Body of pancreas (tissue), 4 donors: ENCODE results near the gene HEATR5B. TPM values are rescaled to one million over a fixed set of nuclear protein-coding genes. Genes with fewer than 3 reads are reported as not detected.

Source experiments
- ATAC-seq: fragments of 150-250 bp; one replicate; pipeline ENCODE4 v1.9.1; 2016
- DNase-seq, 4 donors: peaks; one replicate each; pipeline ENCODE4 v3.0.0-alpha.2; 2019
- H3K27ac ChIP-seq, 4 donors: fragments of 200-600 bp; sonication (generic); 1 replicate in 3 of 4; 2 replicates in 1 of 4; pipeline versions ENCODE4 v1.5.1 to v1.6.1; 2016 to 2019; ENCODE audit warnings: mild to moderate bottlenecking in 1 of 4, mixed read lengths in 1 of 4, moderate library complexity in 1 of 4
- H3K27me3 ChIP-seq, 2 donors: fragments of 200-600 bp; sonication (generic); one replicate each; pipeline ENCODE4 v1.6.0; 2016; ENCODE audit warnings: mild to moderate bottlenecking in 1 of 2
- H3K36me3 ChIP-seq, 2 donors: fragments of 200-600 bp; sonication (generic); replicated peaks in 1 of 2; 2 replicates each; pipeline ENCODE4 v1.5.1; 2016; ENCODE audit warnings: low read depth in 2 of 2; ENCODE audit not compliant: insufficient read depth in 1 of 2
- H3K4me1 ChIP-seq: fragments of 200-600 bp; sonication (generic); one replicate; pipeline ENCODE4 v1.6.0; 2016
- H3K4me3 ChIP-seq, 2 donors: fragments of 200-600 bp; sonication (generic); 1 replicate in 1 of 2; 2 replicates in 1 of 2; pipeline ENCODE4 v1.5.1; 2016 to 2019
- H3K9me3 ChIP-seq, 3 donors: fragments of 200-600 bp; sonication (generic); 1 replicate in 2 of 3; 2 replicates in 1 of 3; pipeline ENCODE4 v1.5.1; 2016
- POLR2A ChIP-seq, 3 donors: fragments of 450-650 bp; IDR thresholded peaks; one replicate each; pipeline ENCODE4 v1.6.1; 2016; ENCODE audit warnings: antibody characterized with exemption in 3 of 3, mild to moderate bottlenecking in 2 of 3
- whole genome bisulfite sequencing, 2 donors: methylation state at CpG; one replicate each; pipeline ENCODE4 v1.1.5; 2017; 5-methylcytosine and 5-hydroxymethylcytosine counted together
- intact Hi-C: fragments of 100-400 bp; cut with DNase I; formaldehyde crosslinking; loops from one replicate; pipeline ENCODE4 v1.15.1; 2023
- total RNA-seq, 2 donors: library from RNA; depleted of rRNA; stranded (reverse); fragments of >200 nt; gene quantifications; one replicate each; pipeline ENCODE4 v1.1.0, GENCODE V29; 2016
- TF ChIP-seq, protein P1 (sequence below), 7 experiments: fragments of 450-650 bp in 4 of 7; fragments of 200-600 bp in 3 of 7; sonication (generic) in 3 of 7; IDR thresholded peaks; one replicate each; pipeline ENCODE4 v1.5.1; 2016 to 2019; ENCODE audit warnings: antibody characterized with exemption in 7 of 7

The HEATR5B gene
- total RNA-seq, 2 donors from 2014 or later, result 44.8 to 51.9 TPM

DNA sequence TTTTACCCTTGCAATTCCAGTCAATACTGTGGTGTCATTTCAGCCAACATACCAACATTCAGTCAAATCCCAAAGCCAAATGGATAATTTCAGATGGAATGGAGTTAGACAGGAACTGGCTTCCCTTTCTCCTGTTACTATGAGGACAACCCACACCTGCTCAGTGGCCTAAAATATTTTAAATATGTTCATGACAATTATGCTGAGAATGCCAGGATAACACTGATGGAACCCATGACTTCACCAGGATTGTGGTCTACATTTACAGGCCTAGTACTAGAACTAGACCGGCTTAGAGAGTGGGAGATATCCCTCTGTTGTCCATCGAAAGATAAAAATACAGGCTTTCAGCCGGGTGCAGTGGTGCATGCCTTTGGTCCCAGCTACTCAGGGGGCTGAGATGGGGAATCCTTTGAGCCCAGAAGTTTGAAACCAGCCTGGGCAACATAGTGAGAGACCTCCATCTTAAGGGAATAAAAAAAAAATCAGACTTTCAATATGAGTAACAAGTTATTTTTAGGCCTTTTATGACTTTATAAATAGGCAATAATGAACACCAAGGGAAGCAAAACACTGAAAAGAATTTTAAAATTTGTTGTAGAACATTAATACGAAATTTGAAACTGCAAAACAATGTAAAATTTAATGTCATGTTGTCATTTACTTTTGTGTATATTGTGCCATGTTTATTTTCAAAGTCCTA is 14.4 kb upstream of the HEATR5B start:
- peaks cover 3 to 4% of the 10 kb centered on the region in 2 donors for H3K36me3 ChIP-seq
- TF ChIP-seq, protein P1, sequence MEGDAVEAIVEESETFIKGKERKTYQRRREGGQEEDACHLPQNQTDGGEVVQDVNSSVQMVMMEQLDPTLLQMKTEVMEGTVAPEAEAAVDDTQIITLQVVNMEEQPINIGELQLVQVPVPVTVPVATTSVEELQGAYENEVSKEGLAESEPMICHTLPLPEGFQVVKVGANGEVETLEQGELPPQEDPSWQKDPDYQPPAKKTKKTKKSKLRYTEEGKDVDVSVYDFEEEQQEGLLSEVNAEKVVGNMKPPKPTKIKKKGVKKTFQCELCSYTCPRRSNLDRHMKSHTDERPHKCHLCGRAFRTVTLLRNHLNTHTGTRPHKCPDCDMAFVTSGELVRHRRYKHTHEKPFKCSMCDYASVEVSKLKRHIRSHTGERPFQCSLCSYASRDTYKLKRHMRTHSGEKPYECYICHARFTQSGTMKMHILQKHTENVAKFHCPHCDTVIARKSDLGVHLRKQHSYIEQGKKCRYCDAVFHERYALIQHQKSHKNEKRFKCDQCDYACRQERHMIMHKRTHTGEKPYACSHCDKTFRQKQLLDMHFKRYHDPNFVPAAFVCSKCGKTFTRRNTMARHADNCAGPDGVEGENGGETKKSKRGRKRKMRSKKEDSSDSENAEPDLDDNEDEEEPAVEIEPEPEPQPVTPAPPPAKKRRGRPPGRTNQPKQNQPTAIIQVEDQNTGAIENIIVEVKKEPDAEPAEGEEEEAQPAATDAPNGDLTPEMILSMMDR (IDR thresholded peaks at IDR 0.05), result no peak
- TF ChIP-seq POLR2A (IDR thresholded peaks at IDR 0.05), result no peak

DNA sequence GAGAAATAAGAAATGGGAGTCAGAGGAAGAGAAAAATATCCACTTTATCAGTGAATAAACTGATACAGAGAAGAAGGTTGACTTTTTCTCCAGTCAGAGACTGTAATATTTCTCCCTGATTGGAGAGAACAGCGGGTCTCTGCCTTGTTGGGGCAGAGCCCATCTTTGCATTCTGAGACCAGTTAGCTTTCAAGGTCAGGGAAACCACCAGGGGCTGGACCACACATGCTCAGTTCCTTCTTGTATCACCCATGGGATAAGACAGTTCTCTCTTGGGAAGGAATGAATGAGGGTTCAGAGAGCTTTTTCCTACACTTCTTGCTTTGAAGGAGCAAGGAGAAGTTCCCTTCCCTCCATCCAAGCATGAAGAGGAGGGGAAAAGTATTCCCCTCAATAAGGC is 12.4 kb upstream of the HEATR5B start:
- intact Hi-C loops, result no loop called here
- DNase-seq (no peak), ATAC-seq (no peak)
- TF ChIP-seq, protein P1 (IDR thresholded peaks at IDR 0.05), result no peak
- TF ChIP-seq POLR2A (IDR thresholded peaks at IDR 0.05), result no peak
- 86 to 87% methylated on average over 1 of the region's 1 CpG for WGBS, 2 donors
- Histone ChIP-seq H3K4me3 (no peak overlapping the region), H3K4me1 (no peaks in the 10 kb centered on the region), H3K27ac (no peak overlapping the region), H3K27me3 (no peaks in the 10 kb centered on the region), H3K9me3 (no peaks in the 10 kb centered on the region), H3K36me3 (peaks cover 3 to 6% of the 10 kb centered on the region in 2 donors)

More for the DNA sequence above, 14.4 kb upstream of the HEATR5B start:
- Histone ChIP-seq H3K9me3 (no peaks in the 10 kb centered on the region), H3K4me3 (no peak overlapping the region), H3K4me1 (no peaks in the 10 kb centered on the region), H3K27ac (no peak overlapping the region), H3K27me3 (no peaks in the 10 kb centered on the region)
- 86 to 97% methylated on average over 4 of the region's 4 CpGs for WGBS, 2 donors
- DNase-seq (no peak), ATAC-seq (no peak)
- intact Hi-C loops, result no loop called here

DNA sequence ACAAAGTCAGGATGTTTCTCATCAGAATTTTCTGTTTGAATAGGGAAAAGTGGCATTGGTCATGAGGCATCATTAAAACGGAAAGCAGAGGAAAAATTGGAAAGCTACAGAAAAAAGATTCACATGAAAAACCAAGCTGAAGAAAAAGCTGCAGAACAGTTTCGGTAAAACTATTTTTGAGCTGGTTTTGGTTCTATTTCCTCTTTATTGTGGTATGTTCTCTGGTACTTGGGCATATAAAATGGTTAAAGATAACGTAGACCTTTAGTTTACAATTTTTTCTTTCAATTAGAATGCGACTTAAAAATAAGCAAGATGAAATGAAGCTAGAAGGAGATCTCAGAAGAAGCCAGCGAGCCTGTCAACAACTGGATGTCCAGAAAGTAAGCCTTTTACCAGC is 7.7 kb upstream of the HEATR5B start:
- ATAC-seq (no peak), DNase-seq (no peak)
- H3K4me1 ChIP-seq, result no peaks in the 10 kb centered on the region
- H3K9me3 ChIP-seq, result no peaks in the 10 kb centered on the region
- 80 to 83% methylated on average over 5 of the region's 5 CpGs for WGBS, 2 donors
- no peak overlapping the region for H3K4me3 ChIP-seq
- no peaks in the 10 kb centered on the region for H3K27me3 ChIP-seq
- intact Hi-C loops, result no loop called here
- no peak overlapping the region for H3K27ac ChIP-seq
- no peak for TF ChIP-seq POLR2A (IDR thresholded peaks at IDR 0.05)
- TF ChIP-seq, protein P1 (IDR thresholded peaks at IDR 0.05), result no peak
- peaks cover 3 to 11% of the 10 kb centered on the region in 2 donors for H3K36me3 ChIP-seq

DNA sequence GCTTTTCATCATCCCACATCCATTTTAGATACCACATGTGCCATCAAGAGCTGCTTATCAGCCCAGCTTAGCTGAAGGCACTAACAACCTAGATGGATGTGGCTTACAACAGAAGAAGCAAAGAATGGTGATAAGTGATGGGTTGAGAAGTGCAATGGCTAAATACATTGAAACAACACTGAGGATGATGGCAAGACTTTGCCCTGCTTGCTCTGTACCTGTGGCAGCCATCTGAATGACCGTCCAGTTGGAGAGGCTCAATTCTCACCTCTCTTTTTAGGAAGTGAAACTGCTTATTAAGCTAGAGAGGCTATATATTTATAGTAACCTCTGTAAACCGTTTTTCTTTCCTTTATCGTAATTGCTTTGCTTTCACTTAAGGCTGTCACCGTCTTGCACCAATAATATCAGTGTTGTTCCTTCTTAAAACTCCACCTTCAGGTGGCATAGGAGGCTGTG is 5.9 kb upstream of the HEATR5B start:
- DNase-seq, result no peak
- Histone ChIP-seq H3K36me3 (peaks cover 3 to 11% of the 10 kb centered on the region in 2 donors), H3K4me1 (peaks cover 5% of the 10 kb centered on the region), H3K4me3 (no peak overlapping the region), H3K9me3 (no peaks in the 10 kb centered on the region), H3K27ac (no peak overlapping the region), H3K27me3 (no peaks in the 10 kb centered on the region)
- intact Hi-C loops, result no loop called here
- no peak for ATAC-seq
- TF ChIP-seq POLR2A (IDR thresholded peaks at IDR 0.05), result no peak
- TF ChIP-seq, protein P1 (IDR thresholded peaks at IDR 0.05), result no peak
- 83 to 84% methylated on average over 4 of the region's 4 CpGs for WGBS, 2 donors

DNA sequence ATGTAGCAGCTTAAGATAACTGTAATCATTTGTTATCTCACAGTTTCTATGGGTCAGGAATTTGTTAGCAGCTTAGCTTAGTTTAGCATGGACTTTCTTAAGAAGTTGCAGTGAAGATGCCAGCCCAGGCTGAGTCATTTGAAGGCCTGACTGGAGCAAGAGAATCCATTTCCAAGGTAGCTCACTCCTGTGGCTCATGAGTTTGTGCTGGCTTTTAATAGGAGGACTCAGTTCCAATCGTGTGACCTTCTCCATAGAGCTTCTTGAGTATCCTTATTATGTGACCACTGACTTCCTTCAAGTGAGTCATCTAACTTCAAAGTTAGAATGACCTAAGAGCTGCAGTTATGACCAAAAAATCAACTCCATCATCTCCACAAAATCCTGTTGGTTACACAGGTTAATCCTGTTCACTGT is 1.6 kb upstream of the HEATR5B start:
- Histone ChIP-seq H3K36me3 (peaks cover 0 to 6% of the 10 kb centered on the region in 2 donors), H3K4me1 (peaks cover 22% of the 10 kb centered on the region), H3K4me3 (no peak overlapping the region), H3K27me3 (no peaks in the 10 kb centered on the region), H3K27ac (no peak overlapping the region), H3K9me3 (no peaks in the 10 kb centered on the region)
- ATAC-seq (no peak), DNase-seq (no peak)
- WGBS, 2 donors, result 61 to 80% methylated on average over 1 of the region's 1 CpG
- TF ChIP-seq POLR2A (IDR thresholded peaks at IDR 0.05), result no peak
- TF ChIP-seq, protein P1 (IDR thresholded peaks at IDR 0.05), result no peak
- intact Hi-C loops, result no loop called here
